Endothelial cell of umbilical vein (primary cell): Measurements from ENCODE around the gene POU6F1. TPM values are rescaled to one million over a fixed set of nuclear protein-coding genes. Genes with fewer than 3 reads are reported as not detected.

Experiments
- BruUV-seq: library from RNA; stranded (reverse); fragments of 400-500 nt; replicated peaks from 2 replicates; lab custom pipeline; 2021; lab: Mats Ljungman, UMichigan
- CTCF ChIA-PET: fragments of 300-600, 350-600 bp; sonication (Branson Sonifier 250); formaldehyde crosslinking; loops from one replicate; lab custom pipeline; 2021; ENCODE audit warnings: antibody characterized with exemption, inconsistent platforms; lab: Charles Lee
- POLR2A ChIA-PET: fragments of 300-600, 350-600 bp; sonication (Branson Sonifier 250); formaldehyde crosslinking; loops from one replicate; lab custom pipeline; 2021; ENCODE audit warnings: antibody characterized with exemption, inconsistent platforms; lab: Charles Lee
- DNase-seq: peaks from one replicate; pipeline ENCODE4 v3.0.0-alpha.2; 2011; ENCODE audit warnings: low read depth, low spot score
- FAIRE-seq: peaks from 2 replicates; lab custom pipeline; 2011; peaks lifted over from hg19 to GRCh38; lab: Jason Lieb, UNC
- H2AFZ ChIP-seq: 2 replicates; pipeline ENCODE4 v1.6.0; 2012; ENCODE audit warnings: low read depth, low read length, control low read depth, inconsistent platforms
- H3K27ac ChIP-seq: 2 replicates; pipeline ENCODE4 v1.5.1; 2011; ENCODE audit warnings: low read depth, mild to moderate bottlenecking, control low read depth, low read length, moderate library complexity; ENCODE audit not compliant: insufficient read depth
- H3K27me3 ChIP-seq, 2 experiments: 2 replicates each; pipeline versions ENCODE4 v1.6.0 to v1.6.1; 2011; ENCODE audit warnings: low read length in 2 of 2, mixed read lengths in 1 of 2; ENCODE audit not compliant: control insufficient read depth in 2 of 2, insufficient read depth in 2 of 2
- H3K36me3 ChIP-seq, 2 experiments: 2 replicates in 1 of 2; 3 replicates in 1 of 2; pipeline ENCODE4 v1.5.1; 2011; ENCODE audit warnings: low read length in 2 of 2, mild to moderate bottlenecking in 1 of 2, moderate library complexity in 1 of 2; ENCODE audit not compliant: control insufficient read depth in 2 of 2, insufficient read depth in 2 of 2; ENCODE audit errors: extremely low read depth in 1 of 2
- H3K4me1 ChIP-seq: 3 replicates; pipeline ENCODE4 v1.5.1; 2011; ENCODE audit warnings: mild to moderate bottlenecking, low read length; ENCODE audit not compliant: control insufficient read depth, insufficient read depth; ENCODE audit errors: extremely low read depth
- H3K4me2 ChIP-seq: 2 replicates; pipeline ENCODE4 v1.6.1; 2011; ENCODE audit warnings: low read length, control low read depth, mixed read lengths; ENCODE audit not compliant: insufficient read depth
- H3K4me3 ChIP-seq, 3 experiments: fragments of 200-600 bp in 1 of 3; sonication (generic), shearing (Covaris generic) in 1 of 3; replicated peaks in 1 of 3; 2 replicates each; pipeline ENCODE4 v1.5.1; 2011 to 2016; ENCODE audit warnings: control low read depth in 3 of 3, low read length in 3 of 3, mild to moderate bottlenecking in 2 of 3, inconsistent platforms in 1 of 3, low read depth in 1 of 3, moderate library complexity in 1 of 3; ENCODE audit not compliant: insufficient read depth in 1 of 3
- H3K79me2 ChIP-seq: 2 replicates; pipeline ENCODE4 v1.6.0; 2012; ENCODE audit warnings: low read length, inconsistent platforms; ENCODE audit not compliant: control insufficient read depth, insufficient read depth
- H3K9ac ChIP-seq: replicated peaks from 2 replicates; pipeline ENCODE3; 2011; ENCODE audit warnings: low read length, control low read depth; ENCODE audit not compliant: insufficient read depth; ENCODE audit errors: extremely low read depth
- H3K9me1 ChIP-seq: replicated peaks from 3 replicates; pipeline ENCODE4 v1.6.0; 2011; ENCODE audit warnings: mild to moderate bottlenecking, low read length; ENCODE audit not compliant: control insufficient read depth, insufficient read depth; ENCODE audit errors: extremely low read depth
- H3K9me3 ChIP-seq: replicated peaks from 2 replicates; pipeline ENCODE4 v1.5.1; 2012; ENCODE audit warnings: low read length, inconsistent platforms; ENCODE audit not compliant: control insufficient read depth, insufficient read depth
- H4K20me1 ChIP-seq: replicated peaks from 2 replicates; pipeline ENCODE3; 2011; ENCODE audit warnings: mild to moderate bottlenecking, low read length; ENCODE audit not compliant: control insufficient read depth, insufficient read depth; ENCODE audit errors: extremely low read depth
- CTCF ChIP-seq, 2 donors: IDR thresholded peaks; 1 replicate in 1 of 2; 2 replicates in 1 of 2; pipeline ENCODE4 v1.5.1; 2011; ENCODE audit warnings: low read length in 2 of 2, mild to moderate bottlenecking in 2 of 2, moderate library complexity in 2 of 2, control low read depth in 1 of 2, inconsistent platforms in 1 of 2, low read depth in 1 of 2; ENCODE audit not compliant: insufficient read depth in 1 of 2; ENCODE audit errors: extremely low read depth in 1 of 2
- EZH2 ChIP-seq: IDR thresholded peaks from 2 replicates; pipeline ENCODE4 v1.6.1; 2012; ENCODE audit warnings: borderline replicate concordance, low read depth, mild to moderate bottlenecking, moderate library complexity, low read length, inconsistent platforms; ENCODE audit not compliant: severe bottlenecking
- FOS ChIP-seq: IDR thresholded peaks from 2 replicates; pipeline ENCODE4 v1.6.1; 2011; ENCODE audit warnings: mild to moderate bottlenecking, low read length, moderate library complexity, borderline replicate concordance; ENCODE audit not compliant: insufficient read depth
- GATA2 ChIP-seq: IDR thresholded peaks from 2 replicates; pipeline ENCODE4 v1.7.0; 2011; ENCODE audit warnings: low read depth, mild to moderate bottlenecking, moderate library complexity, mixed read lengths, low read length; ENCODE audit not compliant: insufficient read length, insufficient read depth
- JUN ChIP-seq: IDR thresholded peaks from 2 replicates; pipeline ENCODE4 v1.6.1; 2011; ENCODE audit warnings: borderline replicate concordance, low read depth; ENCODE audit not compliant: insufficient read length, insufficient read depth
- MAX ChIP-seq: IDR thresholded peaks from 2 replicates; pipeline ENCODE4 v1.6.1; 2011; ENCODE audit not compliant: insufficient read depth, insufficient read length
- MYC ChIP-seq: IDR thresholded peaks from one replicate; pipeline ENCODE4 v1.6.1; 2011; ENCODE audit warnings: mild to moderate bottlenecking, low read depth, low read length
- POLR2A ChIP-seq: IDR thresholded peaks from 2 replicates; pipeline ENCODE4 v1.6.1; 2012; ENCODE audit warnings: low read depth, mild to moderate bottlenecking, control low read depth, low read length
- POLR2AphosphoS5 ChIP-seq: IDR thresholded peaks from 2 replicates; pipeline ENCODE4 v1.6.1; 2012; ENCODE audit warnings: low read depth, mild to moderate bottlenecking, control low read depth, low read length, moderate library complexity; ENCODE audit not compliant: insufficient read depth
- dilution Hi-C: fragments of 300-500 bp; cut with MboI; formaldehyde crosslinking; loops from one replicate; pipeline ENCODE4 v1.15.0; 2019; ENCODE audit warnings: low sequenced_read_pairs; ENCODE audit not compliant: extremely low pct_ligation_motif_present
- intact Hi-C: fragments of 100-400 bp; cut with micrococcal nuclease; formaldehyde crosslinking; loops from one replicate; pipeline ENCODE4 v1.10.0; 2022
- polyA plus RNA-seq, 4 experiments: library from polyadenylated mRNA; depleted of rRNA in 3 of 4; stranded (reverse) in 3 of 4; unstranded in 1 of 4; fragments of >200 nt; gene quantifications; 2 replicates each; pipeline versions ENCODE4 v1.2.1 to v1.2.3, GENCODE V29; 2011 to 2012; ENCODE audit warnings: missing spikeins in 1 of 4
- total RNA-seq: library from RNA; stranded (reverse); gene quantifications from 2 replicates; pipeline ENCODE4 v1.2.3, GENCODE V29; 2021

POU6F1 gene
- total and polyA plus RNA-seq, 2 donors (not counting 3 experiments of a cell fraction or from before 2014, with no cell fraction given): 5.4 to 14.4 TPM

- Histone ChIP-seq H4K20me1 (no peaks in the 10 kb centered on the region), H2AFZ (no peak overlapping the region), H3K9me3 (no peaks in the 10 kb centered on the region), H3K27me3 (no peaks in the 10 kb centered on the region), H3K79me2 (peaks cover 11% of the 10 kb centered on the region), H3K27ac (no peak overlapping the region), H3K9me1 (no peaks in the 10 kb centered on the region), H3K4me3 (no peak overlapping the region), H3K9ac (no peak overlapping the region), H3K36me3 (no peaks in the 10 kb centered on the region), H3K4me2 (no peak overlapping the region), H3K4me1 (no peaks in the 10 kb centered on the region)
- ChIA-PET POLR2A (no interaction called here), CTCF (interaction anchor here (2.9 kb wide), 1 partner anchor 86 kb away, joined by 21 read pairs; no protein-coding TSS in a partner anchor)
- dilution Hi-C loops (no loop called here), intact Hi-C loops (loop anchor here (5.0 kb wide), 1 partner anchor 207 kb away; the partner anchor contains the start of gene LETMD1)
- DNase-seq (no peak), FAIRE-seq (no peak)
- no TSS peak for BruUV-seq
- TF ChIP-seq POLR2AphosphoS5 (no peak), CTCF (IDR thresholded peaks at IDR 0.05; ENCODE audit: extremely low read depth in 1 of 2, insufficient read depth in 1 of 2, low read depth in 1 of 2, low read length in 2 of 2) (no peak), JUN (no peak), GATA2 (no peak), FOS (no peak), POLR2A (no peak), EZH2 (no peak), MAX (no peak), MYC (no peak)
Measured at GRCh38 chr12:51254536-51254935, 36.7 kb upstream of the POU6F1 start.
